Nephron (organoid): ENCODE measurements around the gene SLAMF7.

Source experiments
- H3K27ac Mint-ChIP-seq, 3 experiments: 2 replicates each; pipeline ENCODE4 v1.8.0; 2020; ENCODE audit warnings: mixed read lengths in 3 of 3, mild to moderate bottlenecking in 2 of 3, moderate library complexity in 1 of 3
- H3K27me3 Mint-ChIP-seq: 2 replicates; pipeline ENCODE4 v1.8.0; 2021; ENCODE audit warnings: low read depth, mild to moderate bottlenecking, moderate library complexity, mixed read lengths
- H3K36me3 Mint-ChIP-seq: 2 replicates; pipeline ENCODE4 v1.8.0; 2020; ENCODE audit warnings: low read depth, mixed read lengths
- H3K4me1 Mint-ChIP-seq: 2 replicates; pipeline ENCODE4 v1.8.0; 2020; ENCODE audit warnings: mixed read lengths
- H3K4me3 Mint-ChIP-seq, 3 experiments: 2 replicates each; pipeline ENCODE4 v1.8.0; 2020; ENCODE audit warnings: mild to moderate bottlenecking in 3 of 3, mixed read lengths in 3 of 3, moderate library complexity in 2 of 3
- H3K9me3 Mint-ChIP-seq: 2 replicates; pipeline ENCODE4 v1.8.0; 2020; ENCODE audit warnings: mixed read lengths
- TF ChIP-seq, protein P1 (sequence below), 3 experiments: fragments of 200-600 bp; sonication (generic); IDR thresholded peaks; one replicate each; pipeline ENCODE4 v1.5.0; 2021; ENCODE audit warnings: antibody characterized with exemption in 3 of 3; ENCODE audit not compliant: unreplicated experiment in 3 of 3

Gene SLAMF7

DNA sequence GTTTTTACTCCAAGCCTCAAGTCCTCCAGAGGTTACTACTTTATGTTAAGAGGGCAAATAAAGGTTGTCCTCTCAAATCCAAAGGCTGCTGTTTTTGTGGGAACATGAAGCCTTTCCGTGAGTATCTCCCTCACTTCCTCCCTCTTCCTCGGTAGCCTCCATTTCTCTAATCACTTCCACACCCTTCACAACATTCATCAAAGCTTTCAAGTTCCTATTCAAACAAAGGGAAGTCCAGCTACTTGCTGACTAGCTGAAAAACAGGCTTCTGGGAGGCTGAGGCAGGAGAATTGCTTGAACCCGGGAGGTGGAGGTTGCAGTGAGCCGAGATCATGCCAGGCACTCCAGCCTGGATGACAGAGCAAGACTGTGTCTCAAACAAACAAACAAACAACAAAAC is 20.8 kb upstream of the SLAMF7 start:
- Mint-ChIP-seq H3K27me3 (peaks cover 5% of the 10 kb centered on the region), H3K4me1 (no peaks in the 10 kb centered on the region), H3K4me3 (no peak overlapping the region), H3K36me3 (no peaks in the 10 kb centered on the region), H3K9me3 (peaks cover 3% of the 10 kb centered on the region), H3K27ac (no peak overlapping the region)
- TF ChIP-seq, protein P1, sequence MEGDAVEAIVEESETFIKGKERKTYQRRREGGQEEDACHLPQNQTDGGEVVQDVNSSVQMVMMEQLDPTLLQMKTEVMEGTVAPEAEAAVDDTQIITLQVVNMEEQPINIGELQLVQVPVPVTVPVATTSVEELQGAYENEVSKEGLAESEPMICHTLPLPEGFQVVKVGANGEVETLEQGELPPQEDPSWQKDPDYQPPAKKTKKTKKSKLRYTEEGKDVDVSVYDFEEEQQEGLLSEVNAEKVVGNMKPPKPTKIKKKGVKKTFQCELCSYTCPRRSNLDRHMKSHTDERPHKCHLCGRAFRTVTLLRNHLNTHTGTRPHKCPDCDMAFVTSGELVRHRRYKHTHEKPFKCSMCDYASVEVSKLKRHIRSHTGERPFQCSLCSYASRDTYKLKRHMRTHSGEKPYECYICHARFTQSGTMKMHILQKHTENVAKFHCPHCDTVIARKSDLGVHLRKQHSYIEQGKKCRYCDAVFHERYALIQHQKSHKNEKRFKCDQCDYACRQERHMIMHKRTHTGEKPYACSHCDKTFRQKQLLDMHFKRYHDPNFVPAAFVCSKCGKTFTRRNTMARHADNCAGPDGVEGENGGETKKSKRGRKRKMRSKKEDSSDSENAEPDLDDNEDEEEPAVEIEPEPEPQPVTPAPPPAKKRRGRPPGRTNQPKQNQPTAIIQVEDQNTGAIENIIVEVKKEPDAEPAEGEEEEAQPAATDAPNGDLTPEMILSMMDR (IDR thresholded peaks at IDR 0.05; ENCODE audit: unreplicated experiment in 3 of 3) = no peak

DNA sequence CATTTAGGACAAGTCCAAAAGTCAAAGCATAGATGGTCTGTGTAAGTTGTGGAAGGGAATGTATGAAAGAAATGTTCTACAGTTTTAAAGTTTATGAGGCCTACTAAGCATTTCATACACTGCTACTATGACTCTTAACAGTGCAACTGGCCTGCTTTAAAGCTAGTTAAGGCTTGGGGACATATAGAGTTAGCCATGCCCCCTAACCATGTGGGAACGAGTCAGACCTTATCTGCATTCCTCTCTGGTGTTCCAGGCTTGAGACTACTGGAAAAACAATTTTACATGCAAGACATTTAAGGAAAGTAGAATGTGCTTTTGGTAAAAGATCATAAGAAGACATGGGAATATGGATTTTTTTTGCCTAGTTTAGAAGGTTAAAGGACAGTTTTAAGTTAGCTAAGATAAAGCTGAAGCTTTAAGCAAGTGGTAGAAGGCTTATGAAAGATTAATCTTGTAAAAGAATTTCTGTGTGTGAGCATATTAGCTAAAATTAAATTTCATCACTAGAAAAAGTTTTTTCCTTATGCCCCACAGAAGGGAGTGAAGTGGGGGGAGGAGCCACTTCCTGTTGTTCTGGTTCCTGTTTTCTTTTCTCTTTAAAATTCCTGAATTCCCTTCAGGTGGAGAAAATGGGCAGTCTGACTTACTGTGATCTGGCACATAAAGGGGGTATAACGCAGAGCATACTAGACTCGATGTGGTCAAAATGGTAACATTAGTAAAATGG is 18.5 kb upstream of the SLAMF7 start:
- H3K27ac Mint-ChIP-seq = no peak overlapping the region
- H3K36me3 Mint-ChIP-seq = no peaks in the 10 kb centered on the region
- peaks cover 3% of the 10 kb centered on the region for H3K9me3 Mint-ChIP-seq
- no peak overlapping the region for H3K4me3 Mint-ChIP-seq
- TF ChIP-seq, protein P1 (IDR thresholded peaks at IDR 0.05; ENCODE audit: unreplicated experiment in 3 of 3) = no peak
- peaks cover 5% of the 10 kb centered on the region for H3K27me3 Mint-ChIP-seq
- H3K4me1 Mint-ChIP-seq = no peaks in the 10 kb centered on the region

DNA sequence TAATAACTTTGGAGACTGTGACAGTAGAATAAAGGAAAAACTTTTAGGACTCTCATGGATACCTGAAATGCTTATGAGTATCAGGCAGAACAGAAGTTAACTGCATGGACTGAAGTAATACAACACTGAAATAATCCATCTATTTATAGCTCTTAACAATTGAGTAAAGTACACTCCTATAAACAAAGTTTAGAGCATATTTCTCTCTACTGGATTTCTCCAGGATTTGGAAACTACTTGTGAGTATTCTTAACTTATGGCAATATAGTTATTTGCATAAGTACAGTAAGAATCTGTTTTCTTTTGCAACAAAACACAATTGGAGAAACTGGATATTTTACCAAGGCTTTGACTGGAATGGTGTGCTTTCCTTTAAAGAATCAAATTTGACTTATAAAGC is 17.6 kb upstream of the SLAMF7 start:
- Mint-ChIP-seq H3K4me3 (no peak overlapping the region), H3K27me3 (peaks cover 5% of the 10 kb centered on the region), H3K36me3 (no peaks in the 10 kb centered on the region), H3K4me1 (no peaks in the 10 kb centered on the region), H3K27ac (no peak overlapping the region), H3K9me3 (peaks cover 3% of the 10 kb centered on the region)
- TF ChIP-seq, protein P1 (IDR thresholded peaks at IDR 0.05; ENCODE audit: unreplicated experiment in 3 of 3) = no peak

DNA sequence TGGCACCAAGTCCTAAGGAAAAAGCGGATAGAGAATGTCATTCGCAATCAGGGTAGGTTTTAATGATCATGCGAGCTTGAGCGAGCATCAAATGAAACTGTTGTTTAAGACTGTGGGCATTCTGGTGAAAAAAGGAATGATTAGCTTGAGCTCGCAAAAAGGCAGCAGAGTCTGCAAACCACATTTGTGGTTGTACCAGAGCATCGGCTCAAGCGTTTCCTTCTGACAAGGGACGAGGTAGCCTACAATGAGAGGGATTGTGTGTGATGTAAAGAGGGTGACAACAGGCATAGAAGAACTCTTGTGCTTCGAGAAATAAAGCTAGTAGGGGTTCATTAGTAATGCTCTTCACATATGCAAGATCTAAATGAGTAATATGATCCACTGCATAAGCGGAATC is 16.3 kb upstream of the SLAMF7 start:
- peaks cover 2% of the 10 kb centered on the region for H3K27me3 Mint-ChIP-seq
- peaks cover 3% of the 10 kb centered on the region for H3K9me3 Mint-ChIP-seq
- no peak overlapping the region for H3K4me3 Mint-ChIP-seq
- no peaks in the 10 kb centered on the region for H3K4me1 Mint-ChIP-seq
- H3K36me3 Mint-ChIP-seq = no peaks in the 10 kb centered on the region
- TF ChIP-seq, protein P1 (IDR thresholded peaks at IDR 0.05; ENCODE audit: unreplicated experiment in 3 of 3) = no peak
- H3K27ac Mint-ChIP-seq = no peak overlapping the region

DNA sequence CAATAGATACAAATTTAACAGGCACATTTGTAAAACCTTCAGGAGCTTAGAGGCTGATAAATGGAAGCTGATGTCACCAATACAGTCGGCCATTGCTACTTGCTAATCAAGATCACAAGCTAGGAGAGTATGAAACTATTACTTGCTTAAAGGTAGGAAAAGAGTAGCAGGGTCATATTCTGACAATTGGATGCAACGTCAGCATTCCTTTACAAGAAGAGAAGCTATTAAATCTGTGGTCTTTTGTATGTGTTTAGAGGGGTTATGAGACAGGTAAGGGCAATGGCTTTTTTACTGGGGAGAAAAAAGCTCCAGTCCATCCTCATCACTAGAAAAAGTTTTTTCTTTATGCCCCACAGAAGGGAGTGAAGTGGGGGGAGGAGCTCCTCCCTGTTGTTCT is 15.7 kb upstream of the SLAMF7 start:
- TF ChIP-seq, protein P1 (IDR thresholded peaks at IDR 0.05; ENCODE audit: unreplicated experiment in 3 of 3) = no peak
- Mint-ChIP-seq H3K27ac (no peak overlapping the region), H3K27me3 (no peaks in the 10 kb centered on the region), H3K9me3 (peaks cover 3% of the 10 kb centered on the region), H3K36me3 (no peaks in the 10 kb centered on the region), H3K4me1 (no peaks in the 10 kb centered on the region), H3K4me3 (no peak overlapping the region)
